Ishikawa (cell line): ENCODE data around the gene TOP2B.
A peak's percentile ranks its signal among the peaks of the same experiment; 100 is the strongest.

Experiments used
- CEBPB ChIP-seq: IDR thresholded peaks from 2 replicates; pipeline ENCODE4 v1.6.1; 2012
- CREB1 ChIP-seq: IDR thresholded peaks from 2 replicates; pipeline ENCODE4 v1.6.1; 2012; ENCODE audit warnings: low read depth
- EGR1 ChIP-seq: IDR thresholded peaks from 2 replicates; pipeline ENCODE4 v1.6.1; 2012
- EP300 ChIP-seq: IDR thresholded peaks from 2 replicates; pipeline ENCODE4 v1.6.1; 2012; ENCODE audit warnings: borderline replicate concordance
- FOXM1 ChIP-seq: IDR thresholded peaks from 2 replicates; pipeline ENCODE4 v1.6.1; 2012; ENCODE audit warnings: low read depth, borderline replicate concordance
- NFIC ChIP-seq: IDR thresholded peaks from 2 replicates; pipeline ENCODE4 v1.6.1; 2012
- RAD21 ChIP-seq: IDR thresholded peaks from 2 replicates; pipeline ENCODE4 v1.6.1; 2012; ENCODE audit warnings: low read depth
- TAF1 ChIP-seq: IDR thresholded peaks from 2 replicates; pipeline ENCODE4 v1.6.1; 2012; ENCODE audit warnings: low read depth, mild to moderate bottlenecking
- TCF12 ChIP-seq: IDR thresholded peaks from 2 replicates; pipeline ENCODE4 v1.6.1; 2012; ENCODE audit warnings: low read depth
- TEAD4 ChIP-seq: IDR thresholded peaks from 2 replicates; pipeline ENCODE4 v1.6.1; 2012
- YY1 ChIP-seq: IDR thresholded peaks from 2 replicates; pipeline ENCODE4 v1.6.1; 2012; ENCODE audit warnings: low read depth
- ZBTB7A ChIP-seq: IDR thresholded peaks from 2 replicates; pipeline ENCODE4 v1.6.1; 2012; ENCODE audit warnings: low read depth
- TF ChIP-seq, protein P1 (sequence below): IDR thresholded peaks from 2 replicates; pipeline ENCODE4 v1.6.1; 2012; ENCODE audit warnings: low read depth, mild to moderate bottlenecking
- TF ChIP-seq, protein P2 (sequence below): IDR thresholded peaks from 2 replicates; pipeline ENCODE4 v1.6.1; 2012
- TF ChIP-seq, protein P3 (sequence below): IDR thresholded peaks from 2 replicates; pipeline ENCODE4 v1.6.1; 2012

The TOP2B gene

DNA sequence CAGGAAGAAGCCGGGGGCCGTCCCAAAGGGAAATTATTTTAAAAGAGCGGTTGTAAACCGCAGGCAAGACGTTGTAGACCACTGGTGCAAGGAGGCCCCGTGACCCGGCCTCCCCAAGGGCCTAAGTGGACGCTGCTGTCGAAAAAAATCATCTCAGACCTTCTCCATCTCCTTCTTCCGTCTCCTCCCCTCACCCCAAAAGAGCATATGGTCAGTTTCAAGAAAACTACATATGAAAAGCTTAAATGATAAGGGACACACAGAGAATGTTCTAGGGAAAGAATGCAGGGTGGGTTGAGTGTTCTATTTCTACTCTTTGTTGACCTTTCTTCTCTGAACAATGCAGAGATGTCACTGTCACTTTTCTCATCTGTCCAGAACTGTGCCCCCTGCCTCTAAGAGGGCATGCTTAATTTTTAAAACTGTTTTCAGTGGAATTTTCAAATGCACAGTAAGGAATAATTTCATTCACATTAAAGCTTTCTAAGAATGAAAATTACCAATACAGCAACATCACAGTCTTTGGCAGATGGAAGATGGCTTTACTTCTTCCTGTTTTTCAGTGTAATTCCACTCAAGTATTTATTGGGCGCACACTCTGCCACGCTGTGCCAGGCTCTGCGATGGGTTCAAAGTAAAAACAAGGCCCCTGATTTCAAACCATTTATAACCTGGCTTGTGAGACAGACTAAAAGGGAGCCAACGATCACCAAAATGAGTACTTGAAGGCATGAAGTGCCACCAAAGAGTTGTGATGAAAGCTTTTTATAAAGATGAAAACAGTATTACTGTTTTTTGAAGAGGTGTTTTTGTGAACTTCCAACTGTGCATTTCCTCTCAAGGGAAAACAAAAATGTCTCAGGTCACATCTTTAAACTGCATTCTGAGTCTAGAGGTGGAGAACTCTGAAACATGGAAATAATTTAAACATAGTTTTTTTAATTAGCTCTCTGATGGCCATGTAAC lies 891 bp upstream of the TOP2B start:
- TF ChIP-seq TAF1 (no peak), CEBPB (no peak), CREB1 (no peak), NFIC (no peak), EGR1 (no peak), ZBTB7A (no peak), TCF12 (no peak), FOXM1 (no peak), TEAD4 (no peak), EP300 (no peak), YY1 (no peak), RAD21 (no peak)
- TF ChIP-seq, protein P1, sequence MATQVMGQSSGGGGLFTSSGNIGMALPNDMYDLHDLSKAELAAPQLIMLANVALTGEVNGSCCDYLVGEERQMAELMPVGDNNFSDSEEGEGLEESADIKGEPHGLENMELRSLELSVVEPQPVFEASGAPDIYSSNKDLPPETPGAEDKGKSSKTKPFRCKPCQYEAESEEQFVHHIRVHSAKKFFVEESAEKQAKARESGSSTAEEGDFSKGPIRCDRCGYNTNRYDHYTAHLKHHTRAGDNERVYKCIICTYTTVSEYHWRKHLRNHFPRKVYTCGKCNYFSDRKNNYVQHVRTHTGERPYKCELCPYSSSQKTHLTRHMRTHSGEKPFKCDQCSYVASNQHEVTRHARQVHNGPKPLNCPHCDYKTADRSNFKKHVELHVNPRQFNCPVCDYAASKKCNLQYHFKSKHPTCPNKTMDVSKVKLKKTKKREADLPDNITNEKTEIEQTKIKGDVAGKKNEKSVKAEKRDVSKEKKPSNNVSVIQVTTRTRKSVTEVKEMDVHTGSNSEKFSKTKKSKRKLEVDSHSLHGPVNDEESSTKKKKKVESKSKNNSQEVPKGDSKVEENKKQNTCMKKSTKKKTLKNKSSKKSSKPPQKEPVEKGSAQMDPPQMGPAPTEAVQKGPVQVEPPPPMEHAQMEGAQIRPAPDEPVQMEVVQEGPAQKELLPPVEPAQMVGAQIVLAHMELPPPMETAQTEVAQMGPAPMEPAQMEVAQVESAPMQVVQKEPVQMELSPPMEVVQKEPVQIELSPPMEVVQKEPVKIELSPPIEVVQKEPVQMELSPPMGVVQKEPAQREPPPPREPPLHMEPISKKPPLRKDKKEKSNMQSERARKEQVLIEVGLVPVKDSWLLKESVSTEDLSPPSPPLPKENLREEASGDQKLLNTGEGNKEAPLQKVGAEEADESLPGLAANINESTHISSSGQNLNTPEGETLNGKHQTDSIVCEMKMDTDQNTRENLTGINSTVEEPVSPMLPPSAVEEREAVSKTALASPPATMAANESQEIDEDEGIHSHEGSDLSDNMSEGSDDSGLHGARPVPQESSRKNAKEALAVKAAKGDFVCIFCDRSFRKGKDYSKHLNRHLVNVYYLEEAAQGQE = no peak
- TF ChIP-seq, protein P2, sequence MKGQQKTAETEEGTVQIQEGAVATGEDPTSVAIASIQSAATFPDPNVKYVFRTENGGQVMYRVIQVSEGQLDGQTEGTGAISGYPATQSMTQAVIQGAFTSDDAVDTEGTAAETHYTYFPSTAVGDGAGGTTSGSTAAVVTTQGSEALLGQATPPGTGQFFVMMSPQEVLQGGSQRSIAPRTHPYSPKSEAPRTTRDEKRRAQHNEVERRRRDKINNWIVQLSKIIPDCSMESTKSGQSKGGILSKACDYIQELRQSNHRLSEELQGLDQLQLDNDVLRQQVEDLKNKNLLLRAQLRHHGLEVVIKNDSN = no peak
- TF ChIP-seq, protein P3, sequence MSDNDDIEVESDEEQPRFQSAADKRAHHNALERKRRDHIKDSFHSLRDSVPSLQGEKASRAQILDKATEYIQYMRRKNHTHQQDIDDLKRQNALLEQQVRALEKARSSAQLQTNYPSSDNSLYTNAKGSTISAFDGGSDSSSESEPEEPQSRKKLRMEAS = no peak

DNA sequence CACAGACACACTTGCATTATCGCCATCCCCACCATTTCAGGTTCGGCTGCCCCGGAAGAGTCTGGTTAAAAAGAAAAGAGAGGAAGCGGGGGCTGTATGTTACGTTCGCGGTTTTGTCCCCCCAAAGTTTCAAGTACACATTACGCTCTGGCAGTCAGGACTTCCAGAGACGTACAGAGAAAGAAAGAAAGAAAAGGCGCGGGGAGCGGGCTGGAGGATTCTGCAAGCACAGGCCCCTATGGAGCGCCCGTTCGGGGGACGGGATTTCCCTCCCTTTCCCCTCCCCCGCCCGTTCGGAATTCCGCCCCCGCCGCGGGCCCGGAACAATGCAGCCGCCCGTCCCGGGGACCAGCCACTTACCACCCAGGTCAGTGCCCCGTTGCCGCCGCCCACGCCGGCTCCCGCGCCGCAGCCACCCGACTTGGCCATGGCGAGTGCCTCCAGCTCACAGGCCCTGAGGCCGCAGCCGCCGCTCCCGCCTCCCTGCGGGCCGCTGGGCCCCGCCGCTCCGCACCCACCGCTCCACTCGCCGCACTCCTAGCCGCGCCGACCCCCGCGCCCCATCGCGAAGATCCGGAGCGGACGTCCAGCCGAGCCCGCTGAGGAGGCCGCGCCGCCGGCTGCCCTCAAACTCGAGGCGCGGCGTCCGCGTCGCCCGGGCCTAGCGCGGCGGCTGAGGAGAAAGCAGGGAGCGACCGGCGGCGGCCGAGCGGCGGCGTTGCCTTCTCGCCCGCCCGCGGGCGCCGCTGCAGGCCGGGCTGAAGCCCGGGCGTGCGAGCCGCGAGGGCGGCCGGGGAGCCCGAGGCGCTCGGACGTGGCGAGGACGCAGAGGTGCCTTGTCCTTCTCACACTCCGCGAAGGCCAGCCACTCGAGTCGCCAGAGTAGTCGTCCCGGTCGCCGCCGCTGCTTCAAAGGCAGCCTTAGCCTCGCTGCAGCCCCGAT lies 567 bp downstream of the TOP2B start:
- TF ChIP-seq CEBPB (no peak), NFIC (no peak), YY1 (no peak), TAF1 (peak; percentile 41; the same call in 1 of the 2 replicates), RAD21 (no peak), TCF12 (no peak), TEAD4 (no peak), ZBTB7A (no peak), EGR1 (peak; percentile 88), FOXM1 (no peak), EP300 (0 out of 2 replicates have a peak, but pooled peaks have one; percentile 10), CREB1 (no peak)
- TF ChIP-seq, protein P2 = no peak
- TF ChIP-seq, protein P3 = 0 out of 2 replicates have a peak, but pooled peaks have one; percentile 11
- TF ChIP-seq, protein P1 = no peak

DNA sequence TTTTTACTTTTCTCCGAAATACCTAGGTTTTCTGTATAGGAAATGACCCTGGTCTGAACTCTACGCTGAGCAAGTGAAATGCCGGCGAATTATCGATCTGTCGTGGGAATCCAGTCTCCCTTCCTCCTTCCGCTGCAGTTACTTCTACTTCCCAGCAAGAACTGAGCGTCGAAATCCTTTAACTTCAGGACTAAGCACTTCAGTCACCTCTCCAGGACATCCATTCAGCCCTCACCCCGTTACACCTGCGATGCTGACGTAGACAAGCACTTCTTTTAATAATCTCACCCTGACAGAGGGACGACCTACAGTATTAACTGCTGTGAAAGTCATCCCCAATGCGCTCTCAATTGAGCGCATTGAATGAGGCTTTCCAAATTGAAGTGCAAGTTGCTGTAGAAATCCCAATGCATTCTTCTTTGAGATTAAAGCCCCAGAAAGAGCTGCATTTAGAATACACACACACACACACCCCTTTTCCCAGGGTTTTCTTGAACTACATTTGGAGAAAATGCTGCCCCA lies 1.3 kb downstream of the TOP2B start:
- TF ChIP-seq, protein P3 = 0 out of 2 replicates have a peak, but pooled peaks have one; percentile 2
- no peak for TF ChIP-seq NFIC

DNA sequence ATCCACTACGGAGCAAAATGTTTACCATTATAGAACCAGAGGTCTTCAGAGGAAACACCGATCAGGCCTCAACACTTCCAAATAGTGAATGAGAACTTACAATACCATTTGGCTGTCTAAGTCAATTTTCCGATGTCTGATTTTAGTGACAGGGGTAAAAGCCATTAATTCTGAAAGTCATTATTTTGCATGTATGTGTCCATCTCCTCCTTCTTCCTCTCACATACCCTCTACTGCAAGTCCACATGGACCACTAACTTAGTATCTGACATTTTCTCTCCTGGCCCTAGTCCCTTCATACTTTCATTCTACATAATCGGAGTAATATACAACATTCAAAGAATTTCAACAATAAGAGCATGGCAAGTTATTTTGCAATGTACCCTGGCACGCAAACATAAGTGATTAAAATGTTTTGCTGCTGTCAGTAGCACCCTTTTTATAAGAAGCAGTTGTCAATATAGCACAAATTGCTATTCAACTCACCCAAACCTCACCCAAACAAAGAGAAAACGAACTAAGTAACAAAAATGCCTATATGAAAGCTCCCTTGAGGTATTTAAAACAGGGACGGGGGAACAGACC lies 1.9 kb downstream of the TOP2B start:
- TF ChIP-seq EGR1 (no peak), TEAD4 (no peak), FOXM1 (no peak), CEBPB (no peak), CREB1 (no peak), NFIC (no peak), EP300 (no peak), TAF1 (no peak), YY1 (no peak), TCF12 (no peak), RAD21 (no peak), ZBTB7A (no peak)
- TF ChIP-seq, protein P3 = no peak
- TF ChIP-seq, protein P1 = no peak
- TF ChIP-seq, protein P2 = no peak
